HepG2 (cell line): Measurements from ENCODE around the gene NPB. TPM values are rescaled to one million over a fixed set of nuclear protein-coding genes. Genes with fewer than 3 reads are reported as not detected.

Experiments
- ARID4A ChIP-seq: sonication (generic); formaldehyde crosslinking; IDR thresholded peaks from 2 replicates; pipeline ENCODE4 v1.5.0; 2020; ENCODE audit warnings: mild to moderate bottlenecking, missing genetic modification reagents, borderline replicate concordance
- CBX1 ChIP-seq: IDR thresholded peaks from one replicate; pipeline ENCODE4 v1.6.1; 2016; ENCODE audit warnings: antibody characterized with exemption, low read depth
- E2F1 ChIP-seq: sonication (generic); formaldehyde crosslinking; IDR thresholded peaks from 2 replicates; pipeline ENCODE4 v1.5.0; 2020; ENCODE audit warnings: missing genetic modification reagents
- FOXA3 ChIP-seq: IDR thresholded peaks from 2 replicates; pipeline ENCODE4 v1.6.1; 2016; ENCODE audit warnings: missing genetic modification reagents, missing compliant biosample characterization
- HMGXB3 ChIP-seq: sonication (generic); formaldehyde crosslinking; IDR thresholded peaks from 2 replicates; pipeline ENCODE4 v1.4.0; 2020; ENCODE audit warnings: missing genetic modification reagents, borderline replicate concordance
- HNRNPH1 ChIP-seq: fragments of 200-400 bp; formaldehyde crosslinking; optimal IDR thresholded peaks from 2 replicates; pipeline ENCODE3; 2017; ENCODE audit warnings: mild to moderate bottlenecking, low read depth, low read length
- KDM5A ChIP-seq: fragments of 200-600 bp; sonication (generic); IDR thresholded peaks from 2 replicates; pipeline ENCODE4 v1.7.0; 2018; ENCODE audit warnings: antibody characterized with exemption, mild to moderate bottlenecking, low read length, borderline replicate concordance
- NFE2L2 ChIP-seq: fragments of 150-350 bp; IDR thresholded peaks from 2 replicates; pipeline ENCODE4 v1.6.1; 2014; ENCODE audit warnings: low read length
- REL ChIP-seq: sonication (generic); formaldehyde crosslinking; conservative IDR thresholded peaks from 2 replicates; pipeline ENCODE4 v1.8.0; 2022; ENCODE audit warnings: mild to moderate bottlenecking, missing genetic modification reagents, moderate library complexity
- SOX5 ChIP-seq: IDR thresholded peaks from 2 replicates; pipeline ENCODE4 v1.6.1; 2016; ENCODE audit warnings: borderline replicate concordance
- TERF1 ChIP-seq: sonication (generic); formaldehyde crosslinking; IDR thresholded peaks from 2 replicates; pipeline ENCODE4 v1.8.0; 2022; ENCODE audit warnings: mild to moderate bottlenecking, missing genetic modification reagents, moderate library complexity
- YEATS2 ChIP-seq: sonication (generic); formaldehyde crosslinking; IDR thresholded peaks from 2 replicates; pipeline ENCODE4 v1.4.0; 2020; ENCODE audit warnings: missing genetic modification reagents, borderline replicate concordance
- ZNF333 ChIP-seq: sonication (generic); formaldehyde crosslinking; IDR thresholded peaks from 2 replicates; pipeline ENCODE4 v1.4.0; 2020; ENCODE audit warnings: mild to moderate bottlenecking, missing genetic modification reagents, borderline replicate concordance
- ZNF563 ChIP-seq: sonication (generic); formaldehyde crosslinking; IDR thresholded peaks from 2 replicates; pipeline ENCODE4 v1.8.0; 2022; ENCODE audit warnings: mild to moderate bottlenecking, moderate library complexity, missing genetic modification reagents
- ZNF670 ChIP-seq: sonication (generic); formaldehyde crosslinking; IDR thresholded peaks from 2 replicates; pipeline ENCODE4 v1.8.0; 2022; ENCODE audit warnings: mild to moderate bottlenecking, missing genetic modification reagents, borderline replicate concordance
- polyA plus RNA-seq, 8 experiments: library from polyadenylated mRNA; depleted of rRNA in 3 of 8; stranded (reverse) in 7 of 8; unstranded in 1 of 8; fragments of >200 nt; fragmentation: Illumina TruSeq in 4 of 8; extraction: Trizol in 4 of 8; gene quantifications; 2 replicates each; pipeline versions ENCODE4 v1.2.1 to v1.2.3, GENCODE V29; 2011 to 2016; ENCODE audit warnings: low read depth in 4 of 8, missing spikeins in 1 of 8, mixed read lengths in 1 of 8; ENCODE audit not compliant: insufficient read depth in 1 of 8
- total RNA-seq, 5 experiments: library from RNA; depleted of rRNA; stranded (reverse); fragments of >200 nt; fragmentation: Illumina TruSeq; extraction: Trizol; gene quantifications; 2 replicates each; pipeline ENCODE4 v1.2.3, GENCODE V29; 2016; ENCODE audit warnings: low read depth in 1 of 5

The NPB gene
- total and polyA plus RNA-seq, 2 of the 13 experiments (the other 11 are each of a cell fraction or from before 2014, with no cell fraction given) = 0.11 to 0.93 TPM

- TF ChIP-seq ARID4A (peak; percentile 56), YEATS2 (CRISPR knock-in tag) (no peak), HMGXB3 (CRISPR knock-in tag) (no peak), FOXA3 (no peak), SOX5 (CRISPR knock-in tag) (no peak), ZNF670 (CRISPR knock-in tag) (0 out of 2 replicates have a peak, but pooled peaks have one; percentile 6), E2F1 (CRISPR knock-in tag) (peak; percentile 41; the same call in 1 of the 2 replicates), NFE2L2 (no peak), REL (CRISPR knock-in tag) (peak; percentile 81; the same call in 1 of the 2 replicates), ZNF333 (CRISPR knock-in tag) (peak; percentile 53; the same call in 1 of the 2 replicates), TERF1 (0 out of 2 replicates have a peak, but pooled peaks have one; percentile 16), ZNF563 (0 out of 2 replicates have a peak, but pooled peaks have one; percentile 36), KDM5A (no peak), CBX1 (no peak), HNRNPH1 (no peak)
Measured at GRCh38 chr17:81869221-81870130, 32.6 kb upstream of the NPB start (continued).
